HepG2 (cell line): Measurements from ENCODE around the gene PSD4. TPM values are rescaled to one million over a fixed set of nuclear protein-coding genes. Genes with fewer than 3 reads are reported as not detected.
A peak's percentile ranks its signal among the peaks of the same experiment; 100 is the strongest.

Experiments used
- ATF7-NPFF ChIP-seq: sonication (generic); formaldehyde crosslinking; IDR thresholded peaks from 2 replicates; pipeline ENCODE4 v1.8.1; 2023; ENCODE audit warnings: mild to moderate bottlenecking, low read depth, missing genetic modification reagents, moderate library complexity
- BRD4 ChIP-seq: sonication (generic); formaldehyde crosslinking; IDR thresholded peaks from 2 replicates; pipeline ENCODE4 v1.4.0; 2020; ENCODE audit warnings: missing genetic modification reagents
- DPF2 ChIP-seq: sonication (generic); formaldehyde crosslinking; IDR thresholded peaks from 2 replicates; pipeline ENCODE4 v1.4.0; 2020; ENCODE audit warnings: mild to moderate bottlenecking, low read depth, missing genetic modification reagents, borderline replicate concordance
- ETV6 ChIP-seq: sonication (generic); formaldehyde crosslinking; conservative IDR thresholded peaks from 2 replicates; pipeline ENCODE4 v1.4.0; 2020; ENCODE audit warnings: missing genetic modification reagents
- FOSL1 ChIP-seq: sonication (generic); formaldehyde crosslinking; IDR thresholded peaks from 2 replicates; pipeline ENCODE4 v1.9.0; 2021; ENCODE audit warnings: missing genetic modification reagents, borderline replicate concordance
- KLF15 ChIP-seq: sonication (generic); formaldehyde crosslinking; IDR thresholded peaks from 2 replicates; pipeline ENCODE4 v1.8.1; 2023; ENCODE audit warnings: borderline replicate concordance, mild to moderate bottlenecking, inconsistent platforms, missing genetic modification reagents, mixed read lengths
- NFE2 ChIP-seq: sonication (generic); formaldehyde crosslinking; IDR thresholded peaks from 2 replicates; pipeline ENCODE4 v1.4.0; 2020; ENCODE audit warnings: missing genetic modification reagents
- SIN3B ChIP-seq: fragments of 150-350 bp; IDR thresholded peaks from 2 replicates; pipeline ENCODE4 v1.6.1; 2014; ENCODE audit warnings: low read length
- SOX13 ChIP-seq, 3 experiments: fragments of 450-650 bp in 1 of 3; sonication (generic) in 1 of 3; formaldehyde crosslinking in 1 of 3; IDR thresholded peaks in 2 of 3; conservative IDR thresholded peaks in 1 of 3; 2 replicates each; pipeline versions ENCODE4 v1.5.0 to v1.6.1; 2016 to 2020; ENCODE audit warnings: antibody characterized with exemption in 1 of 3, mild to moderate bottlenecking in 1 of 3, missing compliant biosample characterization in 1 of 3, missing genetic modification reagents in 1 of 3, moderate library complexity in 1 of 3
- SOX5 ChIP-seq: IDR thresholded peaks from 2 replicates; pipeline ENCODE4 v1.6.1; 2016; ENCODE audit warnings: borderline replicate concordance
- TCF7L2 ChIP-seq: IDR thresholded peaks from 2 replicates; pipeline ENCODE4 v1.6.1; 2011; ENCODE audit warnings: mild to moderate bottlenecking, low read depth, low read length, moderate library complexity
- TGIF2 ChIP-seq: IDR thresholded peaks from 2 replicates; pipeline ENCODE4 v1.6.1; 2016; ENCODE audit warnings: control low read depth, missing compliant biosample characterization
- ZC3H13 ChIP-seq: sonication (generic); formaldehyde crosslinking; IDR thresholded peaks from 2 replicates; pipeline ENCODE4 v1.8.1; 2023; ENCODE audit warnings: mild to moderate bottlenecking, missing genetic modification reagents, moderate library complexity
- ZNF3 ChIP-seq: IDR thresholded peaks from 2 replicates; pipeline ENCODE4 v1.7.0; 2017; ENCODE audit warnings: inconsistent platforms
- ZNF383 ChIP-seq: sonication (generic); formaldehyde crosslinking; IDR thresholded peaks from 2 replicates; pipeline ENCODE4 v1.4.0; 2020; ENCODE audit warnings: missing genetic modification reagents, mild to moderate bottlenecking, borderline replicate concordance
- ZNF543 ChIP-seq: sonication (generic); formaldehyde crosslinking; IDR thresholded peaks from 2 replicates; pipeline ENCODE4 v1.4.0; 2020; ENCODE audit warnings: mild to moderate bottlenecking, missing genetic modification reagents
- ZNF562 ChIP-seq: sonication (generic); formaldehyde crosslinking; IDR thresholded peaks from 2 replicates; pipeline ENCODE4 v1.8.0; 2022; ENCODE audit warnings: missing genetic modification reagents, borderline replicate concordance
- ZNF567 ChIP-seq: sonication (generic); formaldehyde crosslinking; IDR thresholded peaks from 2 replicates; pipeline ENCODE4 v1.8.1; 2023; ENCODE audit warnings: mild to moderate bottlenecking, missing genetic modification reagents, borderline replicate concordance
- ZNF619 ChIP-seq: sonication (generic); formaldehyde crosslinking; IDR thresholded peaks from 2 replicates; pipeline ENCODE4 v1.4.0; 2020; ENCODE audit warnings: mild to moderate bottlenecking, missing genetic modification reagents
- ZNF790 ChIP-seq: sonication (generic); formaldehyde crosslinking; IDR thresholded peaks from 2 replicates; pipeline ENCODE4 v1.8.0; 2022; ENCODE audit warnings: missing genetic modification reagents, mild to moderate bottlenecking, borderline replicate concordance
- polyA plus RNA-seq, 8 experiments: library from polyadenylated mRNA; depleted of rRNA in 3 of 8; stranded (reverse) in 7 of 8; unstranded in 1 of 8; fragments of >200 nt; fragmentation: Illumina TruSeq in 4 of 8; extraction: Trizol in 4 of 8; gene quantifications; 2 replicates each; pipeline versions ENCODE4 v1.2.1 to v1.2.3, GENCODE V29; 2011 to 2016; ENCODE audit warnings: low read depth in 4 of 8, missing spikeins in 1 of 8, mixed read lengths in 1 of 8; ENCODE audit not compliant: insufficient read depth in 1 of 8
- total RNA-seq, 5 experiments: library from RNA; depleted of rRNA; stranded (reverse); fragments of >200 nt; fragmentation: Illumina TruSeq; extraction: Trizol; gene quantifications; 2 replicates each; pipeline ENCODE4 v1.2.3, GENCODE V29; 2016; ENCODE audit warnings: low read depth in 1 of 5
- TF ChIP-seq, protein P1 (sequence below): IDR thresholded peaks from 2 replicates; pipeline ENCODE4 v1.6.1; 2016; ENCODE audit warnings: low read depth, missing genetic modification reagents, missing compliant biosample characterization
- TF ChIP-seq, protein P2 (sequence below): sonication (generic); formaldehyde crosslinking; conservative IDR thresholded peaks from 2 replicates; pipeline ENCODE4 v1.4.0; 2020; ENCODE audit warnings: missing genetic modification reagents

The PSD4 gene
- total and polyA plus RNA-seq, 2 of the 13 experiments (the other 11 are each of a cell fraction or from before 2014, with no cell fraction given), result 5.8 to 9.4 TPM

DNA sequence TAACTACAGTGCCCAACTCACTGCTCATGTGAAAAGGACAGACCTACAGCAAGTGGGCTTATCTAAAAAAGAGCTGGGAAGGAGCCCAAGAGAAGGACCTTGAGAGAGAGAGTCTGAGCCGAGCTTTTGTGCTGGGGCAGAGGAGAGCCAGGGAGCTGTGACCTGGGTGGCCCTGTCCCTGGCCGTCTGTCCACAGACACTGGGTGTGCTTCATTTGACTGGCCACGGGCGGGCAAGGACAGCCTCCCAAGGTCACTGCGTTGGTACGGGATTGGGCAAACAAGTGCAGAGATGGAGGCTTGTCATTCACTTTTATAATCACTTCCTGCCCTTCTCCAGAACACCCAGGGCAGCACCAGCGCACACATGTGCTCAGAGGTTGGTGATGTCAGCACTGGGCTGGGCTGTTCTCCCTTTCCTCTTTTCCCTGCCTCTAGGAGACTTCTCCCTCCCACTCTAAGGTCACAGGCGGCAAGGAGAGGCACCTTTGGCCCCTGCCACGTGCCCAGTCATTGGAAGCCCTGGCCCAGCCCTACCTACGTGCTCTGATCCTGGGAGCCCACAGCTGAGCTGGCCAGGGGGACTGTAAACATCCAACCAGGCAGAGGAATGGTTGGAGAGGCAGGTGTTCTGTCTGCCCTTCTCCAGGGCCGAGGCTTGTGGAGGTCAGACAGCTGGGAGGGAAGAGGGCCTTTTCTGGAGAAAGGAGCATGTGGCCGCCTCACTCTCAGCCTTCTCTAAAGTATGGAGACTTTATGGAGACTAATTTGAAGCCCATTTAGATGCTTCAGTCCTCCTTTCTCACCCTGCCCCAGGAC, 6.4 kb upstream of the PSD4 start (continued):
- TF ChIP-seq TGIF2 (CRISPR knock-in tag) (peak; percentile 87), ATF7-NPFF (peak; percentile 96), ZNF567 (CRISPR knock-in tag) (peak; percentile 83; the same call in 1 of the 2 replicates), DPF2 (CRISPR knock-in tag) (peak; percentile 93), ZNF790 (CRISPR knock-in tag) (peak; percentile 91; the same call in 1 of the 2 replicates), TCF7L2 (no peak), NFE2 (no peak; the same call in 1 of the 2 replicates), FOSL1 (no peak), SIN3B (no peak), KLF15 (CRISPR knock-in tag) (no peak), ZNF562 (CRISPR knock-in tag) (no peak; the same call in 1 of the 2 replicates), SOX5 (CRISPR knock-in tag) (peak; percentile 96), ZNF543 (peak; percentile 99), ZNF619 (CRISPR knock-in tag) (peak; percentile 60), BRD4 (0 out of 2 replicates have a peak, but pooled peaks have one; percentile 46), ZNF3 (CRISPR knock-in tag) (peak; percentile 43; the same call in 1 of the 2 replicates), SOX13 (IDR thresholded peaks at IDR 0.05) (peak; percentile 37), SOX13 (CRISPR knock-in tag; conservative IDR thresholded peaks at IDR 0.05 in 1 of 2, IDR thresholded peaks at IDR 0.05 in 1 of 2) (peak in 1 of 2 experiments; percentile 88; a peak in 2 of 4 replicates), ZC3H13 (CRISPR knock-in tag) (peak; percentile 84), ETV6 (CRISPR knock-in tag) (no peak; the same call in 1 of the 2 replicates), ZNF383 (CRISPR knock-in tag) (0 out of 2 replicates have a peak, but pooled peaks have one; percentile 73)
- TF ChIP-seq, protein P1, sequence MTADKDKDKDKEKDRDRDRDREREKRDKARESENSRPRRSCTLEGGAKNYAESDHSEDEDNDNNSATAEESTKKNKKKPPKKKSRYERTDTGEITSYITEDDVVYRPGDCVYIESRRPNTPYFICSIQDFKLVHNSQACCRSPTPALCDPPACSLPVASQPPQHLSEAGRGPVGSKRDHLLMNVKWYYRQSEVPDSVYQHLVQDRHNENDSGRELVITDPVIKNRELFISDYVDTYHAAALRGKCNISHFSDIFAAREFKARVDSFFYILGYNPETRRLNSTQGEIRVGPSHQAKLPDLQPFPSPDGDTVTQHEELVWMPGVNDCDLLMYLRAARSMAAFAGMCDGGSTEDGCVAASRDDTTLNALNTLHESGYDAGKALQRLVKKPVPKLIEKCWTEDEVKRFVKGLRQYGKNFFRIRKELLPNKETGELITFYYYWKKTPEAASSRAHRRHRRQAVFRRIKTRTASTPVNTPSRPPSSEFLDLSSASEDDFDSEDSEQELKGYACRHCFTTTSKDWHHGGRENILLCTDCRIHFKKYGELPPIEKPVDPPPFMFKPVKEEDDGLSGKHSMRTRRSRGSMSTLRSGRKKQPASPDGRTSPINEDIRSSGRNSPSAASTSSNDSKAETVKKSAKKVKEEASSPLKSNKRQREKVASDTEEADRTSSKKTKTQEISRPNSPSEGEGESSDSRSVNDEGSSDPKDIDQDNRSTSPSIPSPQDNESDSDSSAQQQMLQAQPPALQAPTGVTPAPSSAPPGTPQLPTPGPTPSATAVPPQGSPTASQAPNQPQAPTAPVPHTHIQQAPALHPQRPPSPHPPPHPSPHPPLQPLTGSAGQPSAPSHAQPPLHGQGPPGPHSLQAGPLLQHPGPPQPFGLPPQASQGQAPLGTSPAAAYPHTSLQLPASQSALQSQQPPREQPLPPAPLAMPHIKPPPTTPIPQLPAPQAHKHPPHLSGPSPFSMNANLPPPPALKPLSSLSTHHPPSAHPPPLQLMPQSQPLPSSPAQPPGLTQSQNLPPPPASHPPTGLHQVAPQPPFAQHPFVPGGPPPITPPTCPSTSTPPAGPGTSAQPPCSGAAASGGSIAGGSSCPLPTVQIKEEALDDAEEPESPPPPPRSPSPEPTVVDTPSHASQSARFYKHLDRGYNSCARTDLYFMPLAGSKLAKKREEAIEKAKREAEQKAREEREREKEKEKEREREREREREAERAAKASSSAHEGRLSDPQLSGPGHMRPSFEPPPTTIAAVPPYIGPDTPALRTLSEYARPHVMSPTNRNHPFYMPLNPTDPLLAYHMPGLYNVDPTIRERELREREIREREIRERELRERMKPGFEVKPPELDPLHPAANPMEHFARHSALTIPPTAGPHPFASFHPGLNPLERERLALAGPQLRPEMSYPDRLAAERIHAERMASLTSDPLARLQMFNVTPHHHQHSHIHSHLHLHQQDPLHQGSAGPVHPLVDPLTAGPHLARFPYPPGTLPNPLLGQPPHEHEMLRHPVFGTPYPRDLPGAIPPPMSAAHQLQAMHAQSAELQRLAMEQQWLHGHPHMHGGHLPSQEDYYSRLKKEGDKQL (CRISPR knock-in tag), result peak; percentile 72
- TF ChIP-seq, protein P2, sequence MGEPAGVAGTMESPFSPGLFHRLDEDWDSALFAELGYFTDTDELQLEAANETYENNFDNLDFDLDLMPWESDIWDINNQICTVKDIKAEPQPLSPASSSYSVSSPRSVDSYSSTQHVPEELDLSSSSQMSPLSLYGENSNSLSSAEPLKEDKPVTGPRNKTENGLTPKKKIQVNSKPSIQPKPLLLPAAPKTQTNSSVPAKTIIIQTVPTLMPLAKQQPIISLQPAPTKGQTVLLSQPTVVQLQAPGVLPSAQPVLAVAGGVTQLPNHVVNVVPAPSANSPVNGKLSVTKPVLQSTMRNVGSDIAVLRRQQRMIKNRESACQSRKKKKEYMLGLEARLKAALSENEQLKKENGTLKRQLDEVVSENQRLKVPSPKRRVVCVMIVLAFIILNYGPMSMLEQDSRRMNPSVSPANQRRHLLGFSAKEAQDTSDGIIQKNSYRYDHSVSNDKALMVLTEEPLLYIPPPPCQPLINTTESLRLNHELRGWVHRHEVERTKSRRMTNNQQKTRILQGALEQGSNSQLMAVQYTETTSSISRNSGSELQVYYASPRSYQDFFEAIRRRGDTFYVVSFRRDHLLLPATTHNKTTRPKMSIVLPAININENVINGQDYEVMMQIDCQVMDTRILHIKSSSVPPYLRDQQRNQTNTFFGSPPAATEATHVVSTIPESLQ (CRISPR knock-in tag), result 0 out of 2 replicates have a peak, but pooled peaks have one; percentile 63
